ENCODE measurements around the gene SYT13.

GRCh38 chr11:45278714-45279113 is 7.4 kb downstream of the SYT13 start:
- TF ChIP-seq, protein P1, sequence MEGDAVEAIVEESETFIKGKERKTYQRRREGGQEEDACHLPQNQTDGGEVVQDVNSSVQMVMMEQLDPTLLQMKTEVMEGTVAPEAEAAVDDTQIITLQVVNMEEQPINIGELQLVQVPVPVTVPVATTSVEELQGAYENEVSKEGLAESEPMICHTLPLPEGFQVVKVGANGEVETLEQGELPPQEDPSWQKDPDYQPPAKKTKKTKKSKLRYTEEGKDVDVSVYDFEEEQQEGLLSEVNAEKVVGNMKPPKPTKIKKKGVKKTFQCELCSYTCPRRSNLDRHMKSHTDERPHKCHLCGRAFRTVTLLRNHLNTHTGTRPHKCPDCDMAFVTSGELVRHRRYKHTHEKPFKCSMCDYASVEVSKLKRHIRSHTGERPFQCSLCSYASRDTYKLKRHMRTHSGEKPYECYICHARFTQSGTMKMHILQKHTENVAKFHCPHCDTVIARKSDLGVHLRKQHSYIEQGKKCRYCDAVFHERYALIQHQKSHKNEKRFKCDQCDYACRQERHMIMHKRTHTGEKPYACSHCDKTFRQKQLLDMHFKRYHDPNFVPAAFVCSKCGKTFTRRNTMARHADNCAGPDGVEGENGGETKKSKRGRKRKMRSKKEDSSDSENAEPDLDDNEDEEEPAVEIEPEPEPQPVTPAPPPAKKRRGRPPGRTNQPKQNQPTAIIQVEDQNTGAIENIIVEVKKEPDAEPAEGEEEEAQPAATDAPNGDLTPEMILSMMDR (IDR thresholded peaks at IDR 0.05), result no peak
- no peak for TF ChIP-seq POLR2A (IDR thresholded peaks at IDR 0.05)
- no peak for TF ChIP-seq POLR2AphosphoS5 (IDR thresholded peaks at IDR 0.05)
- no peak for TF ChIP-seq EP300 (IDR thresholded peaks at IDR 0.05)

Measured in gastroesophageal sphincter (tissue), 3 donors.